NB4 (cell line): ENCODE measurements around the gene ERFE.

Experiments
- MYC ChIP-seq: IDR thresholded peaks from 2 replicates; pipeline ENCODE4 v1.6.1; 2011; ENCODE audit warnings: low read depth, low read length
- TF ChIP-seq, protein P1 (sequence below): IDR thresholded peaks from one replicate; pipeline ENCODE4 v1.5.1; 2012; ENCODE audit warnings: low read depth, low read length

DNA sequence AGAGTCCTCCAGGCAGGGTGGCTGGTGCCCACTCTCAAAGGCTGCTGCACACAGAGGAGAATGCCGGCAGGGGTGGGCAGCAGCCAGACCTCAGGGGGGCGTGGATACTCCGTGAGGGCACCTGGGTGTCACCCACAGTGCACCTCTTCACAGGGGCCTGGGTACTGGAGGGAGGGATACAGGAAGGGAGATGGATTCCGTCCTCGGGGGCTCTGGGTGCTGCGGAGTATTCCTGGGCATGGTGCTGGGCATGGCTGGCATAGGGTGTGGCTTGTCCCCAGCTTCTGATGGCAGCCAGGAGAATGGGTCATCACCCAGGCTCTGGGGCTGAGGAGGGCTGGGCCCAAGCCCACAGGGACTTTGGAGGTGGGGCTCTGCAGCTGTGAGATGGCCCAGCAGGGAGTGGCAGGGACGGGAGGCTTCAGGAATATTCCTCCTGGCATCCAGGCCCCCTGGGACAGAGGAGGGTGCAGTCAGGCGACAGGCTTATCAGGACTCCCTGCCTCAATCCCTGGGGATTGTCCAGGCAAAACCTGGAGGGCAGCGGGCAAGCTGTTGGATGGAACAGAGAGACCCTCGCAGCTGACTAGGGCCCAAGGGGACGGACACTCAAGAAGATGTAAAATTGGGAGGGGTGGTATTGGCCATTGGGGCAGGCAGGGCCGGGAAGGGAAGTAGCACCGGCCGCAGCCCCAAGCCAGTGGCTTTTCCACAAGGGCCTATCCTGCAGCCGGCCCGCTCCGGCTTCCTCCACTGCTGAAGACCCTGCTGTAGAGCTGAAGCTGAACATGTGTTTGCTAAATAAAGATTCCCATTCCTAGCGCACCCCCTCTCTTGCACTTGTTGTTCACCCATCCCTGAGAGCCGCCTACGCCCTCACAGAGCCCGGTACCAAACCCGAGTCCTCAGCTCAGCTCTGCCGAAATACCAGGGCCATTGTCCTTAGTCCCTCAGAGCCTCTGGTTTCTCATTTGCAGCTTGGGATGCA is 26.0 kb upstream of the ERFE start:
- TF ChIP-seq MYC, result no peak
- TF ChIP-seq, protein P1, sequence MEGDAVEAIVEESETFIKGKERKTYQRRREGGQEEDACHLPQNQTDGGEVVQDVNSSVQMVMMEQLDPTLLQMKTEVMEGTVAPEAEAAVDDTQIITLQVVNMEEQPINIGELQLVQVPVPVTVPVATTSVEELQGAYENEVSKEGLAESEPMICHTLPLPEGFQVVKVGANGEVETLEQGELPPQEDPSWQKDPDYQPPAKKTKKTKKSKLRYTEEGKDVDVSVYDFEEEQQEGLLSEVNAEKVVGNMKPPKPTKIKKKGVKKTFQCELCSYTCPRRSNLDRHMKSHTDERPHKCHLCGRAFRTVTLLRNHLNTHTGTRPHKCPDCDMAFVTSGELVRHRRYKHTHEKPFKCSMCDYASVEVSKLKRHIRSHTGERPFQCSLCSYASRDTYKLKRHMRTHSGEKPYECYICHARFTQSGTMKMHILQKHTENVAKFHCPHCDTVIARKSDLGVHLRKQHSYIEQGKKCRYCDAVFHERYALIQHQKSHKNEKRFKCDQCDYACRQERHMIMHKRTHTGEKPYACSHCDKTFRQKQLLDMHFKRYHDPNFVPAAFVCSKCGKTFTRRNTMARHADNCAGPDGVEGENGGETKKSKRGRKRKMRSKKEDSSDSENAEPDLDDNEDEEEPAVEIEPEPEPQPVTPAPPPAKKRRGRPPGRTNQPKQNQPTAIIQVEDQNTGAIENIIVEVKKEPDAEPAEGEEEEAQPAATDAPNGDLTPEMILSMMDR, result no peak
